ENCODE measurements around the gene TRIM2.

The TRIM2 gene

DNA sequence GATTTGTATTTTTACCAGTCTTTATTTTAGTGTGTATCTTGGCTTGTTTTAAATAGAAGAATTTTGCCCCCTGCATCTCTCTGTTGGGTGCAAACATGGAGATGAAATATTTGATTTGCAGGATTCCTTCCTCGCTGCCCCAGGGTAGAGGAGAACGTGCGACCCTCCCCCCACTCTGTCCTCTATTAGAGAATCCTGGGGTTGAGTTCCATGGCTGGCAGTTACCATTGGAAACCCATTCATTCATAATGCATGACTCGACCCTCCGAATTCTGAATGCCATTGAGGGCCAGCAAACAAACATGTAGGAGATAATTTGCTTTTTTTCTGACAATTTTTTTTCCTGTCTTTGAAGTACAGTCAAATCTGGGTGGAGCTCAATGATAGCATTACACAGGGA, 53.7 kb downstream of the TRIM2 start:
- DNase-seq (ENCODE audit: insufficient read length, low spot score), result no peak
- FAIRE-seq, result no peak
- TF ChIP-seq POLR2A (IDR thresholded peaks at IDR 0.05; ENCODE audit: low read depth, low read length) (no peak), SPI1 (IDR thresholded peaks at IDR 0.05; ENCODE audit: low read depth, low read length) (no peak), POU2F2 (IDR thresholded peaks at IDR 0.05; ENCODE audit: low read depth, low read length) (no peak), PAX5 (IDR thresholded peaks at IDR 0.05; ENCODE audit: insufficient read depth, low read length, severe bottlenecking) (no peak), TAF1 (IDR thresholded peaks at IDR 0.05; ENCODE audit: low read depth, low read length) (no peak)

DNA sequence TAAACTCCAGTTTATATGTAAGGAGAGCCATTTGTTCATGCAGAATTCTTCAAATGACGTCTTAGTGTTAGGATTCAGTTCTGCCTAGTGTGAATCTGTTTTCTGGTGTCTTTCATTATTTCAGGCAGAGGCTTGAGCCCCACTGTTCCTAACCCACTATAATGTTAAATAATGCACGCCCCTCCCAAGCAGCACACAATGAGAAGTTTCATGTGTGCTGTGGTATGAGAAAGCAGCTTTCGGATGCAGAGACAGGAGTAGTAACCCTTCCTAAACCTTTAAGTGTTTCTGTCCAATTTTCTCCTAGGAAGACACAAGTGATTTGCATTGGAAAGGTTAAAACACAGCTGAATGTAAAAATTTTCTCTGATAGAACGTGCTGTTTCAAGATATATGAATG, 54.5 kb downstream of the TRIM2 start:
- FAIRE-seq (no peak), DNase-seq (ENCODE audit: insufficient read length, low spot score) (no peak)

DNA sequence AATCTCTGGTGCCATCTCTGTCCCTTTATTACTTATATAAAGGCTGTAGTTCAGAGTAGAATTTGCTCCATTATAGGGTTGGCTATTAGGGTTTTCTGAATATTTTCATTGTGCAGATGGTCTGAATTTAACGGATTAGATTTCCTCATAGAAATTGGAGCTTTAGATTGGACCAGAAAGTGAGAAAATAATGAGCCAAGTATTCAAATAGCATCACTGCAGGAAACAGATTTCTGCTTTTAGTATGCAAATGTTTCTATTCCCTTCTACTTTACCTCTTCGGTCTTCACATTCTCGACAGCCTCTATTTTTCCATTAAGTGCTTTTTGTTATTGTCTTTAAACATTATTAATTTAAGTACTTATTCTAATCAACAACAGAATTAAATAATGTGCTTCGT, 55.4 kb downstream of the TRIM2 start:
- TF ChIP-seq TAF1 (IDR thresholded peaks at IDR 0.05; ENCODE audit: low read depth, low read length) (no peak), POU2F2 (IDR thresholded peaks at IDR 0.05; ENCODE audit: low read depth, low read length) (no peak), POLR2A (IDR thresholded peaks at IDR 0.05; ENCODE audit: low read depth, low read length) (no peak), POLR2AphosphoS5 (IDR thresholded peaks at IDR 0.05; ENCODE audit: low read depth, low read length) (no peak), SPI1 (IDR thresholded peaks at IDR 0.05; ENCODE audit: low read depth, low read length) (no peak), PAX5 (IDR thresholded peaks at IDR 0.05; ENCODE audit: insufficient read depth, low read length, severe bottlenecking) (no peak)
- FAIRE-seq (no peak), DNase-seq (ENCODE audit: insufficient read length, low spot score) (no peak)

More for the DNA sequence above, 54.5 kb downstream of the TRIM2 start:
- TF ChIP-seq SPI1 (IDR thresholded peaks at IDR 0.05; ENCODE audit: low read depth, low read length) (no peak), TAF1 (IDR thresholded peaks at IDR 0.05; ENCODE audit: low read depth, low read length) (no peak), POLR2A (IDR thresholded peaks at IDR 0.05; ENCODE audit: low read depth, low read length) (no peak), POLR2AphosphoS5 (IDR thresholded peaks at IDR 0.05; ENCODE audit: low read depth, low read length) (no peak), PAX5 (IDR thresholded peaks at IDR 0.05; ENCODE audit: insufficient read depth, low read length, severe bottlenecking) (no peak), POU2F2 (IDR thresholded peaks at IDR 0.05; ENCODE audit: low read depth, low read length) (no peak)

DNA sequence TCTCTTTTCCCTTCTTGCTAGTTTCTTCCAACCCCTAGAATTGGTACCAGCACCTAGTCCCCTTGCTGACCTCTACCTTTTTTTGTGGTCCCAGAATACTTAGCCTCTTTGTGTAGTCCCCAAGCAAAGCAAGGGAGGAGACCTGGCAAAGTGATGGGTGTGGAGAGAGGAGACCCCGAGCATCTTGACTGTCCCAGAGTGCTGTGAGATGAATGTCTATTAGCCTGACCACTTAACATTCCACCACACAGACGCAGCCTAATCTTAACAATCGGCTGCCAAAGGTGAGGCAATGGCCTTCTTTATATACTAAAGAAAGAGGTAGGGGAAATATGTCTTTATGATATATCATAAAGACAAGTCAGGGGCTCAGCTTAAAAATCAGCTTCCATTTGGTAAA, 55.9 kb downstream of the TRIM2 start:
- no peak for FAIRE-seq
- TF ChIP-seq POU2F2 (IDR thresholded peaks at IDR 0.05; ENCODE audit: low read depth, low read length), result no peak
- no peak for TF ChIP-seq POLR2AphosphoS5 (IDR thresholded peaks at IDR 0.05; ENCODE audit: low read depth, low read length)
- TF ChIP-seq POLR2A (IDR thresholded peaks at IDR 0.05; ENCODE audit: low read depth, low read length), result no peak
- TF ChIP-seq TAF1 (IDR thresholded peaks at IDR 0.05; ENCODE audit: low read depth, low read length), result no peak
- TF ChIP-seq PAX5 (IDR thresholded peaks at IDR 0.05; ENCODE audit: insufficient read depth, low read length, severe bottlenecking), result no peak
- TF ChIP-seq SPI1 (IDR thresholded peaks at IDR 0.05; ENCODE audit: low read depth, low read length), result no peak
- DNase-seq (ENCODE audit: insufficient read length, low spot score), result no peak

DNA sequence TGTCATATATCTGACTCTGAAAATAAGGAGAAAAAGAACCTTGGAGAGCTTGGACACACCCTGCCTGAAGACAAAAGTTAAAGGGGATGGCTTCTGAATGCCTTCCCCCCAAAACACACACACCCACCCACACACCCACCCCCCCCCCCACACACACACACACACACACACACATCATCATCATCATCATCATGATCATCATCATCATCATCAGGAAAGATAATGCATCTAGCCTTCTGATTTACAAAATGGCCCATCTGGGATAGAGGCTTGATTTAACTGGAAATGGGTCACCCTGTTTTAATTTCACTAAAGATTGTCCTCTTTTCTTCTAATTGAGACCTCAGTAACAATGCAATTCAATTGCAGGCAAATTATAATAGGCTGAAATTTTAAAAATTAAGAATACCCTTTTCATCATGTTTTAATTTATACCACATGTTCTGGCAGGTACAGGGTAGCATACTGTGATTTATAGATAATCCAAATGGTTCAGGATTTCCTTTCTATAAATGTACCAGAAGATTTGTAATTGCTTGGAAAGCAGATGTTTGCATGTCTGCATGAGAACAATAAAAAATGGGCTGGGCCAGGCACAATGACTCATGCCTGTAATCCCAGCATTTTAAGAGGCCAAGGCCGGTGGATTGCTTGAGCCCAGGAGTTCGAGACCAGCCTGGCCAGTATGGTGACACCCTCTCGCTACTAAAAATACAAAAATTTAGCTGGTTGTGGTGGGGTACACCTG, 56.5 kb downstream of the TRIM2 start:
- TF ChIP-seq PAX5 (IDR thresholded peaks at IDR 0.05; ENCODE audit: insufficient read depth, low read length, severe bottlenecking), result no peak
- no peak for TF ChIP-seq SPI1 (IDR thresholded peaks at IDR 0.05; ENCODE audit: low read depth, low read length)
- TF ChIP-seq POLR2A (IDR thresholded peaks at IDR 0.05; ENCODE audit: low read depth, low read length), result no peak
- TF ChIP-seq POU2F2 (IDR thresholded peaks at IDR 0.05; ENCODE audit: low read depth, low read length), result no peak
- TF ChIP-seq TAF1 (IDR thresholded peaks at IDR 0.05; ENCODE audit: low read depth, low read length), result no peak
- TF ChIP-seq POLR2AphosphoS5 (IDR thresholded peaks at IDR 0.05; ENCODE audit: low read depth, low read length), result no peak
- FAIRE-seq (no peak), DNase-seq (ENCODE audit: insufficient read length, low spot score) (no peak)

DNA sequence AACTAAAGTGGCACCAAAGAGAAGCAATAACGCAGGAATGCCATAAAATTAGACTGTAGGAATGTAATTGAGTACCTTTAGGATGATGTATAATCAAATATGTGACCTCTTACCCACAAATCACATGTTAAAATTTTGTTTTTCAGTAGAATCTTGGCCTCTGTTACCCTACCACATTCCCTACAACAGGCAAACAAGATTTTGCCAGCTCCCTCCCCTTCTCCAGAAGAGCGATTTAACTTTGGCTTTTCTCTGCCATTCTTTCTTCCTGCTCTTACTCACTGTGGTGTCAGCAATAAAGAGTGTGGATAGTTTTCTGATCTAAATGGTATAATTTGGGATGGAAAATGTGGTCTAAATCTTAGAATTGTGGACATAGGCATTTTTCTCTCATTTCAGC, 57.2 kb downstream of the TRIM2 start:
- DNase-seq (ENCODE audit: insufficient read length, low spot score), result no peak
- TF ChIP-seq TAF1 (IDR thresholded peaks at IDR 0.05; ENCODE audit: low read depth, low read length) (no peak), PAX5 (IDR thresholded peaks at IDR 0.05; ENCODE audit: insufficient read depth, low read length, severe bottlenecking) (no peak), POLR2A (IDR thresholded peaks at IDR 0.05; ENCODE audit: low read depth, low read length) (no peak), SPI1 (IDR thresholded peaks at IDR 0.05; ENCODE audit: low read depth, low read length) (no peak), POLR2AphosphoS5 (IDR thresholded peaks at IDR 0.05; ENCODE audit: low read depth, low read length) (no peak), POU2F2 (IDR thresholded peaks at IDR 0.05; ENCODE audit: low read depth, low read length) (no peak)
- FAIRE-seq, result no peak

DNA sequence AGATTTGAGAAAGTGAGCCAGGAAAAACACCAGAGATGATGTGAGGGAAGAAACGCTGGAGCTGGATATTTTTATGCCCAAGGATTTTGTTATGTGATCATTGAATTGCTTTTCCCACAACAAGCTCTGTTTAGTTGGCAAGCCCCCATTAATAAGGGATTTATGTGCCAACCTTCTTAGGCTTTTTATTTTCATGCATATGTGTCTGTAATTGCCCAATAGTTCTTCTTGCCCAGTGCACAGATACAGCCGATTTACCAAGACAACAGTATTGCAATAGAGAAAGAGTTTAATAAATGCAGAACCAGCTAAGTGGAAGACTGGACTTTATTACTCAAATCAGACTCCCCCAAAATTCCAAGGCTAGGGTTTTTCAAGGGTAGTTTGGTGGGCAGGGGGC, 57.7 kb downstream of the TRIM2 start:
- TF ChIP-seq PAX5 (IDR thresholded peaks at IDR 0.05; ENCODE audit: insufficient read depth, low read length, severe bottlenecking), result no peak
- no peak for TF ChIP-seq TAF1 (IDR thresholded peaks at IDR 0.05; ENCODE audit: low read depth, low read length)
- TF ChIP-seq POU2F2 (IDR thresholded peaks at IDR 0.05; ENCODE audit: low read depth, low read length), result no peak
- TF ChIP-seq POLR2A (IDR thresholded peaks at IDR 0.05; ENCODE audit: low read depth, low read length), result no peak
- TF ChIP-seq POLR2AphosphoS5 (IDR thresholded peaks at IDR 0.05; ENCODE audit: low read depth, low read length), result no peak
- no peak for TF ChIP-seq SPI1 (IDR thresholded peaks at IDR 0.05; ENCODE audit: low read depth, low read length)
- no peak for FAIRE-seq

DNA sequence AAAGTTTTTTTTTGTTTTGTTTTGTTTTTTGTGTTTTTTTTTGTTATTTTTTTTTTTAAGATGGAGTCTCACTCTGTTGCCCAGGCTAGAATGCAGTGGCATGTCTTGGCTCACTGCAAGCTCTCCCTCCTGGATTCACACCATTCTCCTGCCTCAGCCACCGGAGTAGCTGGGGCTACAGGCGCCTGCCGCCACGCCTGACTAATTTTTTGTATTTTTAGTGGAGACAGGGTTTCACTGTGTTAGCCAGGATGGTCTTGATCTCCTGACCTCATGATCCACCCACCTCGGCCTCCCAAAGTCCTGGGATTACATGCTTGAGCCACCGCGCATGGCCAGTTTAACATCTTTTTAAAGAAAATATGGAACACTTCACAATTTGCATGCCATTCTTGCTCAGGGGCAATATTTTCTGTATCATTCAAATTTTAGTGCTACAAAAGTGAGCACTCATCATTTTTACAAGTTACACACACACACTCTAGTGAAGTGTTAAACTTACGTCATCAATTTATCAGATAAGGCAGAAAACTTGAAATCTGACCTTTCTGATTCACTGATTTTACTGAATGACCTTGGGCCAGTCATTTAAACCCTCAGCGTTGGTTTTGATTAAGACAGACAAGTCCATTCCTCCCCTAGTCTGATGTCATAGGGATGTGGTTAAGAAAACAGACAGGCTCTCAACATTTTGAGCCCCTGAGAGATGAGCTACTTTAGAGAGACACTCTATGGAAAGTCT, 61.2 kb downstream of the TRIM2 start:
- DNase-seq (ENCODE audit: insufficient read length, low spot score) (no peak), FAIRE-seq (no peak)
- TF ChIP-seq POLR2A (IDR thresholded peaks at IDR 0.05; ENCODE audit: low read depth, low read length), result no peak
- TF ChIP-seq PAX5 (IDR thresholded peaks at IDR 0.05; ENCODE audit: insufficient read depth, low read length, severe bottlenecking), result no peak
- TF ChIP-seq SPI1 (IDR thresholded peaks at IDR 0.05; ENCODE audit: low read depth, low read length), result no peak
- no peak for TF ChIP-seq POU2F2 (IDR thresholded peaks at IDR 0.05; ENCODE audit: low read depth, low read length)
- TF ChIP-seq POLR2AphosphoS5 (IDR thresholded peaks at IDR 0.05; ENCODE audit: low read depth, low read length), result no peak
- TF ChIP-seq TAF1 (IDR thresholded peaks at IDR 0.05; ENCODE audit: low read depth, low read length), result no peak

More for the DNA sequence above, 57.7 kb downstream of the TRIM2 start:
- DNase-seq (ENCODE audit: insufficient read length, low spot score), result no peak

DNA sequence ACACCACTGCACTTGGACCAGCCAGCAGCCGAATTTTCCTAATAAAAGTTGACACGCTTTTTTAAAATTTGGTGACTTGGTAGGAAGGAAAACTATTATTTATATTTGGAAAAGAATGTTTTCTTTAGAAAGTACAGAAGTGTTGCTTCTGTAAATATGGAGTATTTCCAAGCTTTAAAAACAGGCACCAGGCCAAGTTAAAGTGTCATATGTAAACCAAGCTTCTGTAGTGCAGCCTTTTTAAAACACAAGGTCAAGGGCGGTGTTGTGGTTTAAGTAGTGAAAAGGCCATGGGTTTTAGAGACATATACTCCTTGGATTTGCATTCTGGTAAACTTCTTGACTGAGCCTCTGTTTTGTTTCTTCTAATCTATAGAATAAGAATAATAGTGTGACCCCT, 62.7 kb downstream of the TRIM2 start:
- FAIRE-seq, result no peak
- DNase-seq (ENCODE audit: insufficient read length, low spot score), result no peak
- no peak for TF ChIP-seq POLR2AphosphoS5 (IDR thresholded peaks at IDR 0.05; ENCODE audit: low read depth, low read length)
- no peak for TF ChIP-seq SPI1 (IDR thresholded peaks at IDR 0.05; ENCODE audit: low read depth, low read length)
- no peak for TF ChIP-seq TAF1 (IDR thresholded peaks at IDR 0.05; ENCODE audit: low read depth, low read length)
- TF ChIP-seq PAX5 (IDR thresholded peaks at IDR 0.05; ENCODE audit: insufficient read depth, low read length, severe bottlenecking), result no peak

Measured in GM12891 (cell line).